ENCODE results near the gene EXO5.
"Not testable (repeated sequence)": the region's sequence is repeated elsewhere in the genome, so short reads cannot be mapped to it uniquely, and the experiment has no call there.

Gene EXO5

GRCh38 chr1:40554807-40555206 is 46.2 kb downstream of the EXO5 start:
- not testable (repeated sequence) for DNase-seq (ENCODE audit: low read depth)

GRCh38 chr1:40556121-40556520 is 47.6 kb downstream of the EXO5 start:
- no peak for DNase-seq (ENCODE audit: low read depth)

GRCh38 chr1:40558241-40558640 is 49.7 kb downstream of the EXO5 start:
- DNase-seq (ENCODE audit: low read depth): not testable (repeated sequence)

GRCh38 chr1:40562185-40562584 is 53.6 kb downstream of the EXO5 start:
- DNase-seq (ENCODE audit: low read depth): no peak

- no peak for DNase-seq (ENCODE audit: low read depth)
Measured at GRCh38 chr1:40563266-40563665, 54.7 kb downstream of the EXO5 start.

GRCh38 chr1:40564506-40564905 is 55.9 kb downstream of the EXO5 start:
- DNase-seq (ENCODE audit: low read depth): no peak

- no peak for DNase-seq (ENCODE audit: low read depth)
Measured at GRCh38 chr1:40564913-40565312, 56.3 kb downstream of the EXO5 start.

All from GM04503 (cell line).